NOMO-1 treated with dmso at 0.1 percent for 144 hours (cell line): Measurements from ENCODE around the gene EBF4.
"Not testable (repeated sequence)": the region's sequence is repeated elsewhere in the genome, so short reads cannot be mapped to it uniquely, and the experiment has no call there.

ENCODE experiments used
- DNase-seq: peaks from one replicate; lab custom pipeline; 2025; ENCODE audit not compliant: unreplicated experiment; lab: John Stamatoyannopoulos, UW

Gene EBF4

DNA sequence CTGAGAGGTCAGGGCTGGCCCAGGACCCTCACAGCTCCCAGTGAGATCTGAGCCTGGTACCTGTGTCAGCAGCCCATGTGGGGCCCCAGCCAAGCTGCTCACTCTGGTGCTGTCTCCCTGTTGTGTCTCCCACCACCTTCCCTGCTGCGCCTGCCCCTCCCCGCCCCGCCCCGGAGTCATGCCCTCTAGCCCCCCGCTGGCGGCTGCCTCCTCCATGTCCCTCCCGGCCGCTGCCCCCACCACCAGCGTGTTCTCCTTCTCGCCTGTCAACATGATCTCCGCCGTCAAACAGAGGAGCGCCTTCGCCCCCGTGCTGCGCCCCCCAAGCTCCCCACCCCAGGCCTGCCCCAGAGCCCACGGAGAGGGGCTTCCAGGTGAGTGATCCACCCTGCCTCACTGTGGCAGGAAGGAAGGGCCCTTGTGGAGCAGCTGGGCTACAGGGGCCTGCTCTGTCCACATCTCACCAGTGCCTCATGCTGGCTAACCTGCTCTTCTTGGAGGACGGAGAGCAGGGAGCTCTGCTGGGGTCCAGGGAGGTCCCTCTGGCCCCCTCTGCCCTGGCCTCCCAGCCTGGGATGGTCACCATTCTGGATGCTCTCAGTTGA is 63.0 kb downstream of the EBF4 start:
- DNase-seq, result no peak

DNA sequence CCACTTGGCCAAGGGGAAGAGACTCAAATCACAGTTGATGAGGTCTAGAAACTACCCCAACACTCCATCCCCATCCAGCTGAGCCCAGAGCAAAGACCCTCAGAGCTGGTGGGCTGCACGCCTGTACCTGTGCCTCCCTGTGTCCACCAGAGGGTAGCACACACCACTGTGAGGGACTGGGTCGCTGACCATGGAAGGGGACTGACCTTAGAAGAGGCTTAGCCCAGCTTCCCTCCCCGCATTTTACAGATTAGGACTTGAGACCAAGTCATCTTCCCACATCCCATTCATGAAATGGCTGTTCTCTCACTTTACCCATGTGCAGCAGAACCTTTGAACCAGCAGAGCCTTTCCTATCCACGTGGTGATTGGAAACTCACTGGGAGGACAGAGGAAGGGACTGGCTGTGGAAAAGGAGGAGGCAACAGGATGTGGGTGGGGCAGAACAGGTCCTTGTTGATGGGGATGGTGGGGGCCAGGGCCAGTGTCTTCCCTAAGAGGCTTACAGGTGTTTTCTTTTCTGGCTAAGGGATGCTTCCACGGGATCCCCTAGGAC is 63.6 kb downstream of the EBF4 start:
- DNase-seq, result no peak

- no peak for DNase-seq
Observed at GRCh38 chr20:2757001-2757400, 64.4 kb downstream of the EBF4 start.

GRCh38 chr20:2757969-2758368 is 65.4 kb downstream of the EBF4 start:
- DNase-seq, result no peak

DNA sequence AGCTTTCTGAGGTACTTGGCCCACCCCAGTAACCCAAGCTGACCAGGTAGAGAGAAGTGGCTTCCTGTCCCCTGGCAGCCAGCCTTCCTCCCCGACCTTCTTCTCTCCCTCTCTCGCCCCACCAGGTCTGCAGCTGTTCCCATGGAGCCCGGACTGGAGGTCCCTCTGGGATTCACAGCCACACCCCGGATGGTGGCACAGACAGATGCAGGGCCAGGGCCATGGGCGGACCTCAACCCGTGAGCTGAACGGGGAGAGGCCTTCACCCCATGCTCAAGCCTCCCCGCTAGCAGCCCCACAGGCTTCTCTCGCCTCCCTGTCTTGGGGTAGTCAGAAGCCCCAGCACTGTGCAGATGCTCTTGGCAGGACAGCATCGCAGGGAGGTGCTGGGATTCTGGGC is 66.6 kb downstream of the EBF4 start:
- DNase-seq, result no peak

DNA sequence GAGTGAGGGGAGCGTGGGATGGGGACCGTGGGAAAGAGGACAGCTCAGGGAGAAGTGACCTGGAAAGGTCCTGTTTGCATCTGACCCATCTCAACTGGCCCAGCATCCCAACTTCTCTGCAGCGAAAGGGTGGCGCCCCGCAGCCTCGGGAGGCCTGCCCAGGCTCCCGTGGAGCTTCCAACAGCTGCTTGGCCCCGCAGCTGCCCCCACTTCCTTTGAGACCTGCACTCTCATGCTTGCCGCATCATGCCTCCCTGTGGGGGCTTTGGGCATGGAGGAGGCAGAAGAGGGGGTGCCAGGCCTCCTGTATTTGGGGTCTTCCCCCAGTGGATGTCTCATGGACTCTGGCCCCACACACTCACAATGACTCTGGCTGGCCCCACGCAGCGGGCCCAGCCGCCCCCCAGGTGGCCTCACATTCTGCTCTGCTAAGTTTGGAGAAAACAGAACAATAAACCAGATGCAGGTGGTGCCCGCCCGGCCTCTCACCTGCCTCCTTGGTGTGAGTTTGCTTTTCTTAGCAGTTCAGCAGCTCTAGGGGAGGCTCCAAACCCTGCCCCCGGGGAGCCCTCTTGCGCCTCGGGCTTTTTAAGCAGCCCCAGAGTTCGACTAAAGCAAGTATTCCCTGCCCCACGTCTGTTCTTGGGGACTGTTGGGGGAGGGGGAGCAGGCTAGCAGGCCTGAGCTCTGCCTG is 67.2 kb downstream of the EBF4 start:
- no peak for DNase-seq

- DNase-seq, result no peak
Observed at GRCh38 chr20:2760297-2760951, 67.8 kb downstream of the EBF4 start.

DNA sequence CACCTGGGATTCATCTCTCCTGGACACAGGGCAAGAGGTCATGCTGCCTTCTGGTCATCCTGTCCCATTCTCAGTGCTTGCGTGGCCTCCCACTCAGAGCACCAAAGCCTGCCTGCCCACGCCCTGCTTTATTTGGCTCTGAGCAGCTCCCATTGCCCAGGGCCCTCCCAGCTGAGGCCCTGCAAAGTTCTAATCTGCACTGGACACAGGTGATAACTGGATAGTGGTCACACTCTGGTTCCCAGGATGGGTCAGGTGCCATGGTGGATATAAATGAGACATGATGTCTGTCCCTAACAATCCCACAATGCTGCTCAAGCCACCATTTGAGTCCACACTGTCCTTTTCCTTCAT is 68.3 kb downstream of the EBF4 start:
- DNase-seq, result no peak

DNA sequence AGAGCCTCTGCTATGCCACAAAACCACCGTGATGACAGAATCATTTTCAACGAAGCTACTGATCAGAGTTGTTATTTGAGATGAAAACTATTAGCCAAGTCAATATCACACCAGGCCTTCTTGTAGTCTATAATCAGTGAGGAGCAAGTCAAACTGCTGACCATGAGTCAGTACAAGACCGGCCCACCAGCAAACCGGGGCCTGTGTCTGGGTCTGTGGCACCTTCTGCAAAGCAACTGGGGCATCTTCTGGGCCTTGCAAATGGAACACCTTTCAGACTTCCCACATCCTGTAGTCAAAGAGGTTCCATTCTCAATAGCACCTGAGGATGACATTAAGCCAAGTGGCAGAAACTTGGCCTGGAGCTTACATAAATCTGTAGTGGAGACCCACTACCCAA is 69.3 kb downstream of the EBF4 start:
- no peak for DNase-seq

DNA sequence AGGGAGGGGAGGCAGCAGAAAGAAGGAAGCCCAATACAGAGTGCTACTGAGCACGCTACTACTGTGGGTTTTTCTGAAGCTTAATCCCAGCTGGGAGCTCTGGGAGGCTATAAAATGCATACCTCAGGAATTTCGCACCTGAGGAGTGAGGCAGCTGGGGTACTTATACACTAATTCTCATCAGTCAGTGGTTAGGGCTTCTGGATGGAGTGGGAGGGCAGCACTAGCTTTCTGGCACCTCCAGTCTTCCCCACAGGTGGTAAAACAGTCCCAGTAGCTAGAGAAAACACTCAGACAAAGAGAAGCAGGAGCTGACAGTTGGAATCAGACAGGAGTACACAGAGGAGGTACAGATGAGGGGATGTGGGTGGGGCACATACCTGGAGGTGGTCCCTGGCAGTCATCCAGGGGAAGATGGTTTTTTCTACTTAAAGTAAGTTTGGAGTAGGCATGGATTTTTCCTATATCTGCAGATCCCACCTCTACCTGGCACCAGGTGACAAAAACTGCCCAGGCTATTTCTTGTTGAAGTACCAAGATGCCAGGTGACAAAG is 70.1 kb downstream of the EBF4 start:
- no peak for DNase-seq

GRCh38 chr20:2763186-2763585 is 70.6 kb downstream of the EBF4 start:
- DNase-seq, result no peak

GRCh38 chr20:2767768-2768631 is 75.4 kb downstream of the EBF4 start:
- no peak for DNase-seq

- DNase-seq, result no peak
Observed at GRCh38 chr20:2768632-2769015, 76.0 kb downstream of the EBF4 start.

DNA sequence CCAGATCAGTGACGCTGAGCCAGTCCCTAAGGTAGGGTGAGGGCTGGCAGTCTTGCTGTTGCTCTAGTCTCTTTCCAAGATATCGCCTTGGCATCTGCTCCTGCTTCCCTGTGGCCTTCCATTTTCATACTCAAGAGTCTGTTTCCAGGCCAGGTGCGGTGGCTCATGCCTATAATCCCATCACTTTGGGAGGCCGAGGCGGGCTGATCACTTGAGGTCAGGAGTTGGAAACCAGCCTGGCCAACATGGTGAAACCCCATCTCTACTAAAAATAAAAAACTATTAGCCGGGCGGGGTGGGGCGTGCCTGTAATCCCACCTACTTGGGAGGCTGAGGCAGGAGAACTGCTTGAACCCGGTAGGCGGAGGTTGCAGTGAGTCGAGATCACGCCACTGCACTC is 77.5 kb downstream of the EBF4 start:
- not testable (repeated sequence) for DNase-seq

- DNase-seq, result no peak
Observed at GRCh38 chr20:2771631-2772080, 79.1 kb downstream of the EBF4 start.

DNA sequence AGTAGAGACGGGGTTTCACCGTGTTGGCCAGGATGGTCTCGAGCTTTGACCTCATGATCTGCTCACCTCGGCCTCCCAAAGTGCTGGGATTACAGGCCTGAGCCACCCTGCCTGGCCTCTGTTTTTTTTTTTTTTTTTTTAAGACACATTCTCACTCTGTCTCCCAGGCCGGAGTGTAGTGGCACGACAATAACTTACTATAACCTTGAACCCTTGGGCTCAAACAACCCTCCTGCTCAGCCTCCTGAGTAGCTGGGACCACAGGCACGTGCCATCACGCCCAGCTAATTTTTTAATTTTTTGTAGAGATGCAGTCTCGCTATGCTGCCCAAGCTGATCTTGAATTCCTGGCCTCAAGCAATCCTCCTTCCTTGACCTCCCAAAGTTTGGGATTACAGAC is 81.2 kb downstream of the EBF4 start:
- no peak for DNase-seq

DNA sequence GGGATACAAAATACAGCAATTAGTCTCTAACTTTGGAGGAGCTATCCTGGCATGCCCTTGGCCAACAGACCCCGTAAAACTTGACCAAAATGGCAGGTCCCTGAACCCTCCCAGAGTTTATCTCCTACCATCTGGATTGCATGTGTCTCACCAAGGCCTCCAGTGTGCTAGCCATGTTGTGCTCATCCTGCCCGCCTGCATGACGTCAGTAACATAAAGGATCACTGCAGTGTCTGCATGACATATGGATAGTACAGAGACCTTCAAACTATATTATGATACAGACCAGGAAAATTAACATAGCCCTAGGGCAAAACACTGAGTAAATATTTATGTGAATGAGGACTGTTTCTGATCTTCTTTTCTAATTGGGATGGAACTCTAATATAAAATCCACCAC is 82.6 kb downstream of the EBF4 start:
- DNase-seq, result no peak

- no peak for DNase-seq
Observed at GRCh38 chr20:2778602-2779321, 86.2 kb downstream of the EBF4 start.

- no peak for DNase-seq
Observed at GRCh38 chr20:2780948-2781347, 88.4 kb downstream of the EBF4 start.

- no peak for DNase-seq
Observed at GRCh38 chr20:2783908-2784566, 91.5 kb downstream of the EBF4 start.
